Muscle layer of duodenum (tissue), 2 donors: ENCODE measurements around the gene TMEM208.

Experiments
- H3K27ac ChIP-seq: one replicate; pipeline ENCODE4 v1.7.0; 2013; ENCODE audit warnings: mild to moderate bottlenecking, low read length
- H3K27me3 ChIP-seq: one replicate; pipeline ENCODE4 v1.7.0; 2013; ENCODE audit warnings: low read depth, mild to moderate bottlenecking, control low read depth, low read length
- H3K36me3 ChIP-seq, 2 donors: one replicate each; pipeline ENCODE4 v1.7.0; 2013; ENCODE audit warnings: low read length in 2 of 2, control low read depth in 1 of 2, mild to moderate bottlenecking in 1 of 2; ENCODE audit not compliant: insufficient read depth in 2 of 2, control insufficient read depth in 1 of 2
- H3K4me1 ChIP-seq, 2 donors: one replicate each; pipeline ENCODE4 v1.7.0; 2013; ENCODE audit warnings: low read length in 2 of 2, mild to moderate bottlenecking in 2 of 2, control low read depth in 1 of 2, moderate library complexity in 1 of 2; ENCODE audit not compliant: insufficient read depth in 2 of 2, control insufficient read depth in 1 of 2
- H3K4me3 ChIP-seq, 2 donors: one replicate each; pipeline ENCODE4 v1.7.0; 2013; ENCODE audit warnings: low read length in 2 of 2, low read depth in 1 of 2, mild to moderate bottlenecking in 1 of 2
- H3K9me3 ChIP-seq, 2 donors: one replicate each; pipeline ENCODE4 v1.7.0; 2013; ENCODE audit warnings: low read length in 2 of 2, control low read depth in 1 of 2, mild to moderate bottlenecking in 1 of 2; ENCODE audit not compliant: control insufficient read depth in 1 of 2
- donor health status: healthy.

Gene TMEM208

GRCh38 chr16:67202956-67203493 lies 23.9 kb upstream of the TMEM208 start:
- peaks cover 1 to 14% of the 10 kb centered on the region in 2 donors for H3K36me3 ChIP-seq

GRCh38 chr16:67204076-67204475 lies 22.9 kb upstream of the TMEM208 start:
- Histone ChIP-seq H3K27ac (no peak overlapping the region), H3K9me3 (no peaks in the 10 kb centered on the region), H3K4me1 (peaks cover 0 to 2% of the 10 kb centered on the region in 2 donors), H3K36me3 (peaks cover 0 to 9% of the 10 kb centered on the region in 2 donors), H3K4me3 (no peak overlapping the region), H3K27me3 (no peaks in the 10 kb centered on the region)

More at GRCh38 chr16:67202956-67203493, 23.9 kb upstream of the TMEM208 start:
- Histone ChIP-seq H3K4me1 (peaks cover 0 to 11% of the 10 kb centered on the region in 2 donors), H3K27me3 (no peaks in the 10 kb centered on the region), H3K27ac (no peak overlapping the region), H3K4me3 (no peak overlapping the region), H3K9me3 (no peaks in the 10 kb centered on the region)

GRCh38 chr16:67206129-67206837 lies 20.6 kb upstream of the TMEM208 start:
- no peak overlapping the region for H3K27ac ChIP-seq
- H3K4me1 ChIP-seq: no peaks in the 10 kb centered on the region
- peaks cover 4 to 9% of the 10 kb centered on the region in 2 donors for H3K36me3 ChIP-seq
- H3K4me3 ChIP-seq: no peak overlapping the region
- H3K27me3 ChIP-seq: no peaks in the 10 kb centered on the region
- H3K9me3 ChIP-seq: no peaks in the 10 kb centered on the region

- peaks cover 4 to 9% of the 10 kb centered on the region in 2 donors for H3K36me3 ChIP-seq
- H3K27ac ChIP-seq: no peak overlapping the region
- no peaks in the 10 kb centered on the region for H3K9me3 ChIP-seq
- H3K4me3 ChIP-seq: no peak overlapping the region
- no peaks in the 10 kb centered on the region for H3K27me3 ChIP-seq
- no peaks in the 10 kb centered on the region for H3K4me1 ChIP-seq
Observed at GRCh38 chr16:67206838-67207248, 20.1 kb upstream of the TMEM208 start.

GRCh38 chr16:67207249-67208091 lies 19.5 kb upstream of the TMEM208 start:
- H3K9me3 ChIP-seq: no peaks in the 10 kb centered on the region
- H3K27me3 ChIP-seq: no peaks in the 10 kb centered on the region
- no peak overlapping the region for H3K4me3 ChIP-seq
- H3K36me3 ChIP-seq: peaks cover 4% of the 10 kb centered on the region in 2 donors
- H3K4me1 ChIP-seq: no peaks in the 10 kb centered on the region
- H3K27ac ChIP-seq: no peak overlapping the region

GRCh38 chr16:67208154-67208896 lies 18.6 kb upstream of the TMEM208 start:
- Histone ChIP-seq H3K27ac (no peak overlapping the region), H3K4me1 (no peaks in the 10 kb centered on the region), H3K4me3 (no peak overlapping the region), H3K27me3 (no peaks in the 10 kb centered on the region), H3K9me3 (no peaks in the 10 kb centered on the region), H3K36me3 (peaks cover 0 to 4% of the 10 kb centered on the region in 2 donors)

- peaks cover 0 to 4% of the 10 kb centered on the region in 2 donors for H3K36me3 ChIP-seq
- no peaks in the 10 kb centered on the region for H3K4me1 ChIP-seq
- H3K27ac ChIP-seq: no peak overlapping the region
- H3K9me3 ChIP-seq: no peaks in the 10 kb centered on the region
- no peaks in the 10 kb centered on the region for H3K27me3 ChIP-seq
- H3K4me3 ChIP-seq: no peak overlapping the region
Observed at GRCh38 chr16:67209565-67209964, 17.4 kb upstream of the TMEM208 start.

GRCh38 chr16:67210069-67210937 lies 16.6 kb upstream of the TMEM208 start:
- Histone ChIP-seq H3K4me1 (no peaks in the 10 kb centered on the region), H3K9me3 (no peaks in the 10 kb centered on the region), H3K27me3 (no peaks in the 10 kb centered on the region), H3K36me3 (peaks cover 0 to 4% of the 10 kb centered on the region in 2 donors), H3K4me3 (no peak overlapping the region), H3K27ac (no peak overlapping the region)

- no peak overlapping the region for H3K27ac ChIP-seq
- H3K27me3 ChIP-seq: no peaks in the 10 kb centered on the region
- H3K4me3 ChIP-seq: no peak overlapping the region
- H3K4me1 ChIP-seq: peaks cover 0 to 4% of the 10 kb centered on the region in 2 donors
- no peaks in the 10 kb centered on the region for H3K9me3 ChIP-seq
- H3K36me3 ChIP-seq: peaks cover 0 to 4% of the 10 kb centered on the region in 2 donors
Observed at GRCh38 chr16:67211674-67212073, 15.3 kb upstream of the TMEM208 start.

GRCh38 chr16:67212766-67213165 lies 14.2 kb upstream of the TMEM208 start:
- no peaks in the 10 kb centered on the region for H3K9me3 ChIP-seq
- H3K36me3 ChIP-seq: peaks cover 4 to 5% of the 10 kb centered on the region in 2 donors
- H3K27ac ChIP-seq: no peak overlapping the region
- no peaks in the 10 kb centered on the region for H3K27me3 ChIP-seq
- H3K4me3 ChIP-seq: no peak overlapping the region
- H3K4me1 ChIP-seq: peaks cover 0 to 12% of the 10 kb centered on the region in 2 donors
